Gastroesophageal sphincter (tissue), 3 donors: Measurements from ENCODE around the gene ACOX3.

Experiments used
- EP300 ChIP-seq: sonication (generic); formaldehyde crosslinking; IDR thresholded peaks from one replicate; pipeline ENCODE4 v1.6.1; 2017; ENCODE audit warnings: antibody characterized with exemption, mild to moderate bottlenecking
- POLR2A ChIP-seq, 2 donors: fragments of 450-650 bp; IDR thresholded peaks; one replicate each; pipeline ENCODE4 v1.6.1; 2017; ENCODE audit warnings: antibody characterized with exemption in 2 of 2, mild to moderate bottlenecking in 2 of 2, moderate library complexity in 1 of 2
- TF ChIP-seq, protein P1 (sequence below), 4 experiments: fragments of 200-600 bp in 2 of 4; fragments of 450-650 bp in 2 of 4; sonication (generic) in 1 of 4; IDR thresholded peaks; one replicate each; pipeline ENCODE4 v1.5.1; 2017 to 2019; ENCODE audit warnings: antibody characterized with exemption in 4 of 4, mild to moderate bottlenecking in 2 of 4, moderate library complexity in 2 of 4

DNA sequence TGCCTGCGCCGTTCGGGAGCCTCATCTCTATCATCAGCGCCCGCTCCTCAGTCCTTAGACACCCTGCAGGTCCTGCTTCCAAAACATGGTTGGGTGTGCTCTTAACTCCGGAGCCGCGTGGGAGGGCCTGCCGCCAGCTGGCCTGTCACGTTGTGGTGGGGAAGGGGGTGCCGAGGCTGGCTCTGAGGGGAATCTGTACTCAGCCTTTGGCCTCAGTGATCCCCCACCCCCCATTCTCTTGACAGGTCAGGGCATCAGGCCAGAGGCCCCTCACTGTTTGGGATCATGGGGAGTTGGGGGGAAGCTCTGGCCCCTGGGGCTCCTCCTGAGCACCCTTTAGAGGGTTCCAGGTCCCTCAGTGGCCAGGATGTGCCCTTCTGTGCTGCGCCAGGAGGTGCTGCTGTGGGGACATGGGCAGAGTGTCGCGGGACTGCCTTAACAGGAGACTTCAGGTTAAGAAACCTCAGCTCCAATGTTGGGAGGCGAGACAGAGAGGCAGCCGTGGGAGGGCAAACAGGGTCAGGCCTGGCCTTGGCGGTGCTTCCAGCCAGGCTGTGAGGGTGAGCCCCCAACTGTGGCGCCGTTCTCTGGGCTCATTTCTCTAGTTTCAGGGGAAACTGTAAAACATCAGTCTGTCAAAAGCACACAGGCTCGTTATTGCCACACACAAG, 33.5 kb upstream of the ACOX3 start:
- TF ChIP-seq, protein P1, sequence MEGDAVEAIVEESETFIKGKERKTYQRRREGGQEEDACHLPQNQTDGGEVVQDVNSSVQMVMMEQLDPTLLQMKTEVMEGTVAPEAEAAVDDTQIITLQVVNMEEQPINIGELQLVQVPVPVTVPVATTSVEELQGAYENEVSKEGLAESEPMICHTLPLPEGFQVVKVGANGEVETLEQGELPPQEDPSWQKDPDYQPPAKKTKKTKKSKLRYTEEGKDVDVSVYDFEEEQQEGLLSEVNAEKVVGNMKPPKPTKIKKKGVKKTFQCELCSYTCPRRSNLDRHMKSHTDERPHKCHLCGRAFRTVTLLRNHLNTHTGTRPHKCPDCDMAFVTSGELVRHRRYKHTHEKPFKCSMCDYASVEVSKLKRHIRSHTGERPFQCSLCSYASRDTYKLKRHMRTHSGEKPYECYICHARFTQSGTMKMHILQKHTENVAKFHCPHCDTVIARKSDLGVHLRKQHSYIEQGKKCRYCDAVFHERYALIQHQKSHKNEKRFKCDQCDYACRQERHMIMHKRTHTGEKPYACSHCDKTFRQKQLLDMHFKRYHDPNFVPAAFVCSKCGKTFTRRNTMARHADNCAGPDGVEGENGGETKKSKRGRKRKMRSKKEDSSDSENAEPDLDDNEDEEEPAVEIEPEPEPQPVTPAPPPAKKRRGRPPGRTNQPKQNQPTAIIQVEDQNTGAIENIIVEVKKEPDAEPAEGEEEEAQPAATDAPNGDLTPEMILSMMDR (IDR thresholded peaks at IDR 0.05) = no peak
- no peak for TF ChIP-seq EP300
- TF ChIP-seq POLR2A (IDR thresholded peaks at IDR 0.05) = no peak
